Keratinocyte (primary cell): ENCODE data around the gene PUS3.

ENCODE experiments used
- EZH2 ChIP-seq: IDR thresholded peaks from one replicate; pipeline ENCODE4 v1.6.1; 2012; ENCODE audit warnings: inconsistent platforms, mild to moderate bottlenecking, low read length, moderate library complexity
- TF ChIP-seq, protein P1 (sequence below), 3 experiments: IDR thresholded peaks in 1 of 3; conservative IDR thresholded peaks in 1 of 3; optimal IDR thresholded peaks in 1 of 3; 2 replicates in 2 of 3; 3 replicates in 1 of 3; pipeline versions ENCODE3 to v1.5.1; 2011; ENCODE audit warnings: low read length in 3 of 3, mild to moderate bottlenecking in 3 of 3, moderate library complexity in 2 of 3, control low read depth in 1 of 3, inconsistent platforms in 1 of 3; ENCODE audit not compliant: insufficient read depth in 2 of 3; ENCODE audit errors: extremely low read depth in 1 of 3

DNA sequence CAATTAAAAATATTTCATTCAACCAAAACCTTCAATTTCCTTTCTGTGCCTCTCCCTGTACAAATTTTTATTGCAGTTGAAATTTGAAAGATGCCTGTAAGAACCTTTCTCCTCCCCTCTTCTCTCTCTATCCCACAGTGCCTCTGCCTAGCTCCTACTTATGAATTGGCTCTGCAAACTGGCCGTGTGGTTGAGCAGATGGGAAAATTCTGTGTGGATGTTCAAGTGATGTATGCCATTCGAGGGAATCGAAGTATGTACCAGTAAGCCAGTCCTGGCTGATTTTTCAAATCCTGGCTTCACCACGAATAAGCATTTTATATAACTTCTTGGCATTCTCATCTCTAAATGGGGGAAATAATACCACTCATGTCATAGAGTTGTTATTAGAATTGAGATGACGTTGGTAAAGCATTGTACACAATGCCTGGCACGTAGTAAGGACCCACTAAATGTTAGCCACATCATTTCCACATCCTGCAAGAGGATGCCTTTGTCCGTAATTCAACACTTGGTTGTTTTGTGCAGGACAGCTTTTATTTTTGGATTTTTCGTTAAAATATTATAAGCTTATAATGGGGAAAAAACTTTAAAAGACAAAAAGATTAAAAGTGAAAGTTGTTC is 7.3 kb upstream of the PUS3 start:
- TF ChIP-seq, protein P1, sequence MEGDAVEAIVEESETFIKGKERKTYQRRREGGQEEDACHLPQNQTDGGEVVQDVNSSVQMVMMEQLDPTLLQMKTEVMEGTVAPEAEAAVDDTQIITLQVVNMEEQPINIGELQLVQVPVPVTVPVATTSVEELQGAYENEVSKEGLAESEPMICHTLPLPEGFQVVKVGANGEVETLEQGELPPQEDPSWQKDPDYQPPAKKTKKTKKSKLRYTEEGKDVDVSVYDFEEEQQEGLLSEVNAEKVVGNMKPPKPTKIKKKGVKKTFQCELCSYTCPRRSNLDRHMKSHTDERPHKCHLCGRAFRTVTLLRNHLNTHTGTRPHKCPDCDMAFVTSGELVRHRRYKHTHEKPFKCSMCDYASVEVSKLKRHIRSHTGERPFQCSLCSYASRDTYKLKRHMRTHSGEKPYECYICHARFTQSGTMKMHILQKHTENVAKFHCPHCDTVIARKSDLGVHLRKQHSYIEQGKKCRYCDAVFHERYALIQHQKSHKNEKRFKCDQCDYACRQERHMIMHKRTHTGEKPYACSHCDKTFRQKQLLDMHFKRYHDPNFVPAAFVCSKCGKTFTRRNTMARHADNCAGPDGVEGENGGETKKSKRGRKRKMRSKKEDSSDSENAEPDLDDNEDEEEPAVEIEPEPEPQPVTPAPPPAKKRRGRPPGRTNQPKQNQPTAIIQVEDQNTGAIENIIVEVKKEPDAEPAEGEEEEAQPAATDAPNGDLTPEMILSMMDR (optimal IDR thresholded peaks at IDR 0.05 in 1 of 3, IDR thresholded peaks at IDR 0.05 in 1 of 3, conservative IDR thresholded peaks at IDR 0.05 in 1 of 3; ENCODE audit: extremely low read depth in 1 of 3, insufficient read depth in 2 of 3, low read length in 3 of 3), result no peak
- TF ChIP-seq EZH2, result no peak
